ENCODE results near the gene AKIRIN2.

DNA sequence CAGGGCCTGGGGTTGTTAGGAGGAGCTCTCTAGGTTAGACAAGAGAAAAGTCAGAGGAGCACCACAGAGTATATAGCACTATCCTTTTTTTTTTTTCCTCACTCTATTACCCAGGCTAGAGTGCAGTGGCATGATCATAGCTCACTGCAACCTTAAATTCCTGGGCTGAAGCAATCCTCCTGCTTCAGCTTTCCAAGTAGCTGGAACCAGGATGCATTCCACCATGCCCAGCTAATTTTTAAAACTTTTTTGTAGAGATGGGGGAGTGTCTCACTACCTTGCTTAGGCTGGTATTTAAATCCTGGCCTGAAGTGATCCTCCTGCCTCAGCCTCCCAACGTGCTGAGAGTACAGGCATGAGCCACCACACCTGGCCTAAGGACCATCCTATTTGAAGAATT, 19.3 kb upstream of the AKIRIN2 start:
- TF ChIP-seq EZH2 (IDR thresholded peaks at IDR 0.05; ENCODE audit: borderline replicate concordance), result no peak
- TF ChIP-seq, protein P1, sequence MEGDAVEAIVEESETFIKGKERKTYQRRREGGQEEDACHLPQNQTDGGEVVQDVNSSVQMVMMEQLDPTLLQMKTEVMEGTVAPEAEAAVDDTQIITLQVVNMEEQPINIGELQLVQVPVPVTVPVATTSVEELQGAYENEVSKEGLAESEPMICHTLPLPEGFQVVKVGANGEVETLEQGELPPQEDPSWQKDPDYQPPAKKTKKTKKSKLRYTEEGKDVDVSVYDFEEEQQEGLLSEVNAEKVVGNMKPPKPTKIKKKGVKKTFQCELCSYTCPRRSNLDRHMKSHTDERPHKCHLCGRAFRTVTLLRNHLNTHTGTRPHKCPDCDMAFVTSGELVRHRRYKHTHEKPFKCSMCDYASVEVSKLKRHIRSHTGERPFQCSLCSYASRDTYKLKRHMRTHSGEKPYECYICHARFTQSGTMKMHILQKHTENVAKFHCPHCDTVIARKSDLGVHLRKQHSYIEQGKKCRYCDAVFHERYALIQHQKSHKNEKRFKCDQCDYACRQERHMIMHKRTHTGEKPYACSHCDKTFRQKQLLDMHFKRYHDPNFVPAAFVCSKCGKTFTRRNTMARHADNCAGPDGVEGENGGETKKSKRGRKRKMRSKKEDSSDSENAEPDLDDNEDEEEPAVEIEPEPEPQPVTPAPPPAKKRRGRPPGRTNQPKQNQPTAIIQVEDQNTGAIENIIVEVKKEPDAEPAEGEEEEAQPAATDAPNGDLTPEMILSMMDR (IDR thresholded peaks at IDR 0.05; ENCODE audit: poor library complexity), result no peak
